Measurements from ENCODE around the gene CEACAM3. TPM values are rescaled to one million over a fixed set of nuclear protein-coding genes. Genes with fewer than 3 reads are reported as not detected.
"Not testable (repeated sequence)": the region's sequence is repeated elsewhere in the genome, so short reads cannot be mapped to it uniquely, and the experiment has no call there.

CEACAM3 gene
- not detected for polyA plus RNA-seq (2013, experiment 1 of 2)
- polyA plus RNA-seq (2013, experiment 2 of 2) = not detected

- Histone ChIP-seq H2AK5ac (ENCODE audit: low read length) (no peak within 1 kb of the TSS), H4K5ac (ENCODE audit: low read length) (no peak within 1 kb of the TSS), H3K23ac (ENCODE audit: low read length) (no peak within 1 kb of the TSS), H2BK5ac (ENCODE audit: low read length) (no peak within 1 kb of the TSS), H3K4me3 (ENCODE audit: low read length) (no peak within 1 kb of the TSS), H2BK120ac (ENCODE audit: low read depth, low read length) (no peak within 1 kb of the TSS), H3K27ac (ENCODE audit: low read depth, low read length) (no peak within 1 kb of the TSS), H2BK15ac (replicated peaks; ENCODE audit: low read depth) (no peak within 1 kb of the TSS), H3K4me2 (ENCODE audit: low read length) (no peak within 1 kb of the TSS), H4K8ac (ENCODE audit: low read depth, low read length) (no peak within 1 kb of the TSS), H3K79me1 (ENCODE audit: low read length) (no peaks in the 10 kb centered on the region), H3K18ac (ENCODE audit: low read length) (no peak within 1 kb of the TSS), H3K56ac (ENCODE audit: low read length) (no peak within 1 kb of the TSS), H3K27me3 (ENCODE audit: insufficient read depth, low read length, poor library complexity) (no peaks in the 10 kb centered on the region), H3K9ac (ENCODE audit: low read length) (no peak within 1 kb of the TSS), H3K79me2 (ENCODE audit: control insufficient read depth, insufficient read depth, low read length) (no peaks in the 10 kb centered on the region), H3K4me1 (ENCODE audit: control insufficient read depth, low read depth, low read length) (no peaks in the 10 kb centered on the region), H3K36me3 (ENCODE audit: control insufficient read depth, insufficient read depth, low read length) (no peaks in the 10 kb centered on the region), H3K4ac (ENCODE audit: low read depth, low read length) (no peak within 1 kb of the TSS)
- DNase-seq = no peak
These were observed at the start of gene CEACAM3 for GRCh38 chr19:41796362-41796761. TSS of gene CEACAM3 (plus strand) at chr19:41796587. CDS start at chr19:41796678, 91 bp downstream.

GRCh38 chr19:41746593-41747227, 49.7 kb upstream of the CEACAM3 start:
- Histone ChIP-seq H3K4me2 (ENCODE audit: low read length) (no peak overlapping the region), H2AK5ac (ENCODE audit: low read length) (no peak overlapping the region), H3K36me3 (ENCODE audit: control insufficient read depth, insufficient read depth, low read length) (no peaks in the 10 kb centered on the region), H4K5ac (ENCODE audit: low read length) (no peak overlapping the region), H3K4me1 (ENCODE audit: control insufficient read depth, low read depth, low read length) (no peaks in the 10 kb centered on the region), H3K79me1 (ENCODE audit: low read length) (no peaks in the 10 kb centered on the region), H3K27me3 (ENCODE audit: insufficient read depth, low read length, poor library complexity) (no peaks in the 10 kb centered on the region), H2BK120ac (ENCODE audit: low read depth, low read length) (no peak overlapping the region), H3K23ac (ENCODE audit: low read length) (no peak overlapping the region), H3K4ac (ENCODE audit: low read depth, low read length) (no peak overlapping the region), H2BK15ac (replicated peaks; ENCODE audit: low read depth) (no peak overlapping the region), H3K79me2 (ENCODE audit: control insufficient read depth, insufficient read depth, low read length) (no peaks in the 10 kb centered on the region), H2BK5ac (ENCODE audit: low read length) (no peak overlapping the region), H3K27ac (ENCODE audit: low read depth, low read length) (no peak overlapping the region), H3K9ac (ENCODE audit: low read length) (no peak overlapping the region), H4K8ac (ENCODE audit: low read depth, low read length) (no peak overlapping the region), H3K4me3 (ENCODE audit: low read length) (no peak overlapping the region), H3K56ac (ENCODE audit: low read length) (no peak overlapping the region), H3K18ac (ENCODE audit: low read length) (no peak overlapping the region)
- peak; percentile 60 for DNase-seq
- no CpG with 5 or more reads among the region's 11 CpGs for WGBS (ENCODE audit: extremely low coverage, insufficient coverage, low lambda C conversion rate)

GRCh38 chr19:41748012-41748411, 48.4 kb upstream of the CEACAM3 start:
- H3K4me3 ChIP-seq (ENCODE audit: low read length) = no peak overlapping the region
- no peaks in the 10 kb centered on the region for H3K27me3 ChIP-seq (ENCODE audit: insufficient read depth, low read length, poor library complexity)
- no peaks in the 10 kb centered on the region for H3K36me3 ChIP-seq (ENCODE audit: control insufficient read depth, insufficient read depth, low read length)
- H4K8ac ChIP-seq (ENCODE audit: low read depth, low read length) = no peak overlapping the region
- no peak overlapping the region for H4K5ac ChIP-seq (ENCODE audit: low read length)
- no peak overlapping the region for H3K4me2 ChIP-seq (ENCODE audit: low read length)
- H3K4ac ChIP-seq (ENCODE audit: low read depth, low read length) = no peak overlapping the region
- H2BK120ac ChIP-seq (ENCODE audit: low read depth, low read length) = no peak overlapping the region
- WGBS (ENCODE audit: extremely low coverage, insufficient coverage, low lambda C conversion rate) = no CpG with 5 or more reads among the region's 3 CpGs
- DNase-seq = no peak
- no peak overlapping the region for H3K27ac ChIP-seq (ENCODE audit: low read depth, low read length)
- H3K18ac ChIP-seq (ENCODE audit: low read length) = no peak overlapping the region
- no peaks in the 10 kb centered on the region for H3K4me1 ChIP-seq (ENCODE audit: control insufficient read depth, low read depth, low read length)
- no peak overlapping the region for H3K56ac ChIP-seq (ENCODE audit: low read length)
- no peak overlapping the region for H2AK5ac ChIP-seq (ENCODE audit: low read length)
- H2BK5ac ChIP-seq (ENCODE audit: low read length) = no peak overlapping the region
- H3K23ac ChIP-seq (ENCODE audit: low read length) = no peak overlapping the region
- no peak overlapping the region for H3K9ac ChIP-seq (ENCODE audit: low read length)
- no peak overlapping the region for H2BK15ac ChIP-seq (replicated peaks; ENCODE audit: low read depth)
- H3K79me2 ChIP-seq (ENCODE audit: control insufficient read depth, insufficient read depth, low read length) = no peaks in the 10 kb centered on the region
- no peaks in the 10 kb centered on the region for H3K79me1 ChIP-seq (ENCODE audit: low read length)

GRCh38 chr19:41750248-41751134, 45.9 kb upstream of the CEACAM3 start:
- no CpG with 5 or more reads among the region's 10 CpGs for WGBS (ENCODE audit: extremely low coverage, insufficient coverage, low lambda C conversion rate)
- not testable (repeated sequence) for H3K36me3 ChIP-seq (ENCODE audit: control insufficient read depth, insufficient read depth, low read length)

GRCh38 chr19:41753159-41753558, 43.2 kb upstream of the CEACAM3 start:
- WGBS (ENCODE audit: extremely low coverage, insufficient coverage, low lambda C conversion rate) = no CpG with 5 or more reads among the region's 12 CpGs
- H4K5ac ChIP-seq (ENCODE audit: low read length) = no peak overlapping the region
- no peak overlapping the region for H4K8ac ChIP-seq (ENCODE audit: low read depth, low read length)
- no peaks in the 10 kb centered on the region for H3K4me1 ChIP-seq (ENCODE audit: control insufficient read depth, low read depth, low read length)
- no peaks in the 10 kb centered on the region for H3K79me2 ChIP-seq (ENCODE audit: control insufficient read depth, insufficient read depth, low read length)
- no peak overlapping the region for H3K4me2 ChIP-seq (ENCODE audit: low read length)
- no peak overlapping the region for H3K4me3 ChIP-seq (ENCODE audit: low read length)
- no peak overlapping the region for H2AK5ac ChIP-seq (ENCODE audit: low read length)
- H3K36me3 ChIP-seq (ENCODE audit: control insufficient read depth, insufficient read depth, low read length) = no peaks in the 10 kb centered on the region
- H3K79me1 ChIP-seq (ENCODE audit: low read length) = no peaks in the 10 kb centered on the region
- H3K9ac ChIP-seq (ENCODE audit: low read length) = no peak overlapping the region
- no peaks in the 10 kb centered on the region for H3K27me3 ChIP-seq (ENCODE audit: insufficient read depth, low read length, poor library complexity)
- H3K23ac ChIP-seq (ENCODE audit: low read length) = no peak overlapping the region
- H2BK15ac ChIP-seq (replicated peaks; ENCODE audit: low read depth) = no peak overlapping the region
- H2BK120ac ChIP-seq (ENCODE audit: low read depth, low read length) = no peak overlapping the region
- no peak overlapping the region for H3K4ac ChIP-seq (ENCODE audit: low read depth, low read length)
- H3K18ac ChIP-seq (ENCODE audit: low read length) = no peak overlapping the region
- no peak overlapping the region for H3K27ac ChIP-seq (ENCODE audit: low read depth, low read length)
- peak; percentile 55 for DNase-seq
- H3K56ac ChIP-seq (ENCODE audit: low read length) = no peak overlapping the region
- H2BK5ac ChIP-seq (ENCODE audit: low read length) = no peak overlapping the region

More at GRCh38 chr19:41750248-41751134, 45.9 kb upstream of the CEACAM3 start:
- not testable (repeated sequence) for H2AK5ac ChIP-seq (ENCODE audit: low read length); H2BK15ac ChIP-seq (replicated peaks; ENCODE audit: low read depth); H3K23ac ChIP-seq (ENCODE audit: low read length); H3K18ac ChIP-seq (ENCODE audit: low read length); H4K8ac ChIP-seq (ENCODE audit: low read depth, low read length); H3K27me3 ChIP-seq (ENCODE audit: insufficient read depth, low read length, poor library complexity); H3K9ac ChIP-seq (ENCODE audit: low read length); H3K4me1 ChIP-seq (ENCODE audit: control insufficient read depth, low read depth, low read length); H3K4me2 ChIP-seq (ENCODE audit: low read length); H2BK120ac ChIP-seq (ENCODE audit: low read depth, low read length); DNase-seq; H3K79me1 ChIP-seq (ENCODE audit: low read length); H3K4me3 ChIP-seq (ENCODE audit: low read length); H3K79me2 ChIP-seq (ENCODE audit: control insufficient read depth, insufficient read depth, low read length); H4K5ac ChIP-seq (ENCODE audit: low read length); H3K27ac ChIP-seq (ENCODE audit: low read depth, low read length); H2BK5ac ChIP-seq (ENCODE audit: low read length); H3K4ac ChIP-seq (ENCODE audit: low read depth, low read length); H3K56ac ChIP-seq (ENCODE audit: low read length)

All from mesendoderm (in vitro differentiated cells).